H1 (cell line): ENCODE data around the gene ATXN1L. TPM values are rescaled to one million over a fixed set of nuclear protein-coding genes. Genes with fewer than 3 reads are reported as not detected.

Experiments used
- ATF2 ChIP-seq: IDR thresholded peaks from 2 replicates; pipeline ENCODE4 v1.6.1; 2012; ENCODE audit warnings: low read length, inconsistent platforms
- CBX5 ChIP-seq: fragments of 300-800, 300-1000 bp; sonication (generic); IDR thresholded peaks from 2 replicates; pipeline ENCODE4 v1.7.1; 2016; ENCODE audit warnings: antibody characterized with exemption, low read length, low read depth
- CBX8 ChIP-seq: fragments of 300-800, 300-1000 bp; sonication (generic); IDR thresholded peaks from 2 replicates; pipeline ENCODE4 v1.7.1; 2016; ENCODE audit warnings: low read depth, low read length, borderline replicate concordance
- CHD1 ChIP-seq: IDR thresholded peaks from 2 replicates; pipeline ENCODE4 v1.6.1; 2012; ENCODE audit warnings: low read depth, low read length, improper control_type of control experiment
- E2F6 ChIP-seq: IDR thresholded peaks from 2 replicates; pipeline ENCODE4 v1.6.1; 2012; ENCODE audit warnings: inconsistent platforms
- EGR1 ChIP-seq: IDR thresholded peaks from 2 replicates; pipeline ENCODE4 v1.6.1; 2011; ENCODE audit warnings: low read depth, low read length, borderline replicate concordance
- EP300 ChIP-seq, 2 experiments: IDR thresholded peaks; 1 replicate in 1 of 2; 2 replicates in 1 of 2; pipeline ENCODE4 v1.6.1; 2011 to 2012; ENCODE audit warnings: low read depth in 2 of 2, low read length in 2 of 2, mild to moderate bottlenecking in 2 of 2, borderline replicate concordance in 1 of 2, inconsistent platforms in 1 of 2, moderate library complexity in 1 of 2
- GABPA ChIP-seq: IDR thresholded peaks from 2 replicates; pipeline ENCODE4 v1.6.1; 2011; ENCODE audit warnings: mild to moderate bottlenecking, low read length, moderate library complexity, borderline replicate concordance; ENCODE audit not compliant: insufficient read depth
- GTF2F1 ChIP-seq: IDR thresholded peaks from 2 replicates; pipeline ENCODE4 v1.6.1; 2012; ENCODE audit warnings: low read depth, low read length, improper control_type of control experiment, borderline replicate concordance
- HDAC2 ChIP-seq, 2 experiments: fragments of 300-600 bp in 1 of 2; sonication (generic) in 1 of 2; IDR thresholded peaks; 2 replicates each; pipeline ENCODE4 v1.6.1; 2011 to 2012; ENCODE audit warnings: low read depth in 2 of 2, low read length in 2 of 2, mild to moderate bottlenecking in 2 of 2, moderate library complexity in 2 of 2, borderline replicate concordance in 1 of 2, inconsistent platforms in 1 of 2
- JUN ChIP-seq: IDR thresholded peaks from 2 replicates; pipeline ENCODE4 v1.6.1; 2011; ENCODE audit warnings: low read depth, mild to moderate bottlenecking, improper control_type of control experiment, low read length
- KDM5A ChIP-seq: fragments of 200-600 bp; IDR thresholded peaks from 2 replicates; pipeline ENCODE4 v1.7.1; 2012; ENCODE audit warnings: mild to moderate bottlenecking, low read length, inconsistent platforms, mixed read lengths
- RNF2 ChIP-seq: fragments of 200-900, 300-1000 bp; sonication (generic); IDR thresholded peaks from 2 replicates; pipeline ENCODE4 v1.7.1; 2016; ENCODE audit warnings: borderline replicate concordance, low read depth, mild to moderate bottlenecking, antibody characterized with exemption, low read length; ENCODE audit not compliant: poor library complexity, severe bottlenecking; ENCODE audit errors: missing control alignments
- SAP30 ChIP-seq: fragments of 300-600 bp; sonication (generic); IDR thresholded peaks from 2 replicates; pipeline ENCODE4 v1.7.1; 2012; ENCODE audit warnings: low read length, moderate library complexity, mild to moderate bottlenecking, inconsistent platforms; ENCODE audit not compliant: insufficient read depth, insufficient replicate concordance
- SIN3A ChIP-seq, 2 experiments: IDR thresholded peaks in 1 of 2; conservative IDR thresholded peaks in 1 of 2; 2 replicates each; pipeline ENCODE4 v1.6.1; 2011 to 2012; ENCODE audit warnings: low read length in 2 of 2, improper control_type of control experiment in 1 of 2, low read depth in 1 of 2, mild to moderate bottlenecking in 1 of 2
- TAF7 ChIP-seq: optimal IDR thresholded peaks from 2 replicates; pipeline ENCODE3; 2011; ENCODE audit warnings: low read depth, mild to moderate bottlenecking, inconsistent platforms, low read length, moderate library complexity, borderline replicate concordance
- TBP ChIP-seq: IDR thresholded peaks from 2 replicates; pipeline ENCODE4 v1.6.1; 2011; ENCODE audit warnings: low read depth, low read length, improper control_type of control experiment
- ZNF274 ChIP-seq: IDR thresholded peaks from 2 replicates; pipeline ENCODE4 v1.7.0; 2012; ENCODE audit warnings: low read length, borderline replicate concordance; ENCODE audit errors: extremely low read depth
- polyA plus RNA-seq, 7 experiments: library from polyadenylated mRNA; depleted of rRNA in 3 of 7; stranded (reverse) in 5 of 7; unstranded in 2 of 7; fragments of >200 nt in 5 of 7; fragments of 200-250 nt in 2 of 7; gene quantifications; 1 replicate in 5 of 7; 2 replicates in 1 of 7; 4 replicates in 1 of 7; pipeline versions ENCODE4 v1.2.1 to v1.2.3, GENCODE V29; 2011 to 2013; ENCODE audit warnings: missing spikeins in 2 of 7, mixed read lengths in 2 of 7
- total RNA-seq: library from RNA; stranded (reverse); fragmentation: NEBNext Ultra II Directional; extraction: Animal tissue kit (Norgen Biotek cat#: 25700); gene quantifications from 2 replicates; pipeline ENCODE4 v1.2.1, GENCODE V29; 2021

The ATXN1L gene
- total and polyA plus RNA-seq, 2 of the 8 experiments (the other 6 are each of a cell fraction or from before 2014, with no cell fraction given), result 12.1 to 23.8 TPM

DNA sequence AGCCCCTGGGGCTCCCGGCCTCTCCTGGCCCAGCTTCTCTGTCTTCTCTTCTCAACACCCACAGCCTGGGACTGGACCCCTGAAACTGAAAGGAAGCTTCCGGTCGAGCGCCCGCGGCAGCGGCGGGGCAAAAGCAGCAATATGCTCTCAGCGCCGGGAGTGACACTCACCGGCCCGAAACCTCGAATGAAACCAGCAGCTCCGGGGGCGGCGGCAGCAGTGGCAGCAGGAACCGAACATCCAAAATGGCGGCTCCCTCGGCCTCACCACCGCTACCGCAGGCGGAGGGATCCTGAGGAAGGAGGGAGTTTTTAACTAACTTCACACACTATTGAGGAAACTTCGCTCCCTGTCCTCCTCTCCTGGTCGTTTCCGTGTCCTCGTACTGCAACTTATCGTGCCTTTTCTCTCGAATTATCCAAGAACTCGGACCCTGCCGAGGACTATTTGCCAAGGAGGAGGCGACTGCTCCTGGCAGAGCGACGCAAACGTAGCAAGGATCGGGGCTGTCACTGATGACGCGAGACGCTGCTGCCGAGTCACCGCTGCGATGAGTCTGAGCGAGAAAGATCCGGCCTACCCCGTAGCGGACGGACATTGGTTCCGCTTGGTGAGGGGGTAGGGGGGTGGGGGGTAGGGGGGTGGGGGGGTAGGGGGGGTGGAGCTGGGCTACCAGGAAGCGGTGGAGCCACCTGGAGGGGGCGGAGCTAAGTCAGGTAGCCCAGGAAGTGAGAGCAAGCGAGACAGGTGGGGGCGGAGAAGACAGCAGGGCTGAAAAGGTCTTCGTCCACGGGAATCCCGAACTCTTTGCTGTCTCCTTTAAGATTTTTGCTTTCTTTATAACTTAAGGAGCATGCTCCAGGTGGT is 37.0 kb upstream of the ATXN1L start, which contains the start of gene AP1G1 (continued):
- TF ChIP-seq ATF2 (0 out of 2 replicates have a peak, but pooled peaks have one; percentile 54), ZNF274 (no peak), E2F6 (no peak), JUN (no peak), GABPA (no peak), CBX5 (no peak), EP300 (IDR thresholded peaks at IDR 0.05; ENCODE audit: borderline replicate concordance in 1 of 2, low read depth in 2 of 2, low read length in 2 of 2) (peak; percentile 10 to 75; a peak in 2 of 3 replicates), EGR1 (0 out of 2 replicates have a peak, but pooled peaks have one; percentile 23), HDAC2 (IDR thresholded peaks at IDR 0.05; ENCODE audit: borderline replicate concordance in 1 of 2, low read depth in 2 of 2, low read length in 2 of 2) (peak in 1 of 2 experiments; percentile 64; a peak in 1 of 4 replicates), CBX8 (no peak), CHD1 (0 out of 2 replicates have a peak, but pooled peaks have one; percentile 61), KDM5A (peak; percentile 91), RNF2 (no peak), TBP (peak; percentile 89), SIN3A (conservative IDR thresholded peaks at IDR 0.05 in 1 of 2, IDR thresholded peaks at IDR 0.05 in 1 of 2; ENCODE audit: low read depth in 1 of 2, low read length in 2 of 2) (peak; percentile 6 to 75; a peak in 3 of 4 replicates), TAF7 (peak; percentile 84), SAP30 (peak; percentile 45), GTF2F1 (no peak; the same call in 1 of the 2 replicates)
